ENCODE results near the gene AGPAT3.
"Not testable (repeated sequence)": the region's sequence is repeated elsewhere in the genome, so short reads cannot be mapped to it uniquely, and the experiment has no call there.

The AGPAT3 gene

DNA sequence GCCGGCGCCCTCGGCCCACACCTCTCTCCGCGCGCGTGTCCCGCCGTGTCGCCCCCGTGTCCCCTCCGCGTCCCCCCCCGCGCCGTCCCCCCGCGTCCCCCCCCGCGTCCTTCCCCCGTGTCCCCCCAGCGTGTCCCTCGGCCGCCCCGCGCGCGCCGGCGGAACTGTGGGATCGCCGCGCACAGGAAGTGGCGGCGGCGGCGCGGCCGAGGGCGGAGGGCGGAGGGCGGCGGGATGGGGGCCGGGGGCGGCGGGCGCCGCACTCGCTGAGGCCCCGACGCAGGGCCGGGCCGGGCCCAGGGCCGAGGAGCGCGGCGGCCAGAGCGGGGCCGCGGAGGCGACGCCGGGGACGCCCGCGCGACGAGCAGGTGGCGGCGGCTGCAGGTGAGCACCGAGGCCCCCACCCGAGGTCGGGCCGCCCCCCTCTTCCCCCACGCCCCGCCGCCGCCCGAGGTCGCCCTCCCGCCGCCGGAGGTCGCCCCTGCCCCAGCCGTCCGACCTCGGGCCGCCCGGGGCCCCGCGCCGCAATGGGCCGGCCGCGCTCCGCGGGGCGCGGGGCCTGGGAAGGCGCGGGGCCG is at the start of gene AGPAT3:
Gene AGPAT3, plus strand, starts transcription at position 262 of the 578 bp plus-strand sequence. CDS start 94,459 bp downstream, outside the sequence.
- DNase-seq: peak in 8 of 58 donors; percentile 9 to 35 (median 18)

GRCh38 chr21:43815991-43816390 is 49.0 kb upstream of the AGPAT3 start:
- DNase-seq: no peak

DNA sequence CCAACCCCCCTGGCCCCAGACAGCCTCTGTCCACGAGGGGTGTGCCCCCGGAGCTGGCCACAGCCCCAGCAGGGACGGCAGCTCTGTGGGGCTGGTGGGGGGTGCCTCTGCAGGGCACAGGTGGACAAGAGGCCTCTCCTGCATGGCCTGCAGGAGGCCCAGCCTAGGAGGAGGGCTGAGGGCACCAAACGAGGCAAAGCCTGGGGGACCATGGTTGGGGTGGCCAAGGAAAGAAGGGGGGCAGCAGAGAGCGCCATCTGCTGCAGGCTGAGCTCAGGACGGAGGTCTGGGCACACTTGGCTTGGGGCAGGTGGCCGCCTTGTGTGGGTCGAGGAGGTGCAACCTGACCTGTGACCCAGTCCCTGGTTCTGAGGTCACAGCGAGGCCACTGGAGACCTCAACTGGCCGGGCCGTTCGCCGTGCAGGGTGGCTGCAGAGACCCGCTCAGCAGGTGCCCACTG is 48.4 kb upstream of the AGPAT3 start:
- DNase-seq: no peak

- DNase-seq: no peak
These were observed 47.6 kb upstream of the AGPAT3 start for GRCh38 chr21:43817157-43818086.

DNA sequence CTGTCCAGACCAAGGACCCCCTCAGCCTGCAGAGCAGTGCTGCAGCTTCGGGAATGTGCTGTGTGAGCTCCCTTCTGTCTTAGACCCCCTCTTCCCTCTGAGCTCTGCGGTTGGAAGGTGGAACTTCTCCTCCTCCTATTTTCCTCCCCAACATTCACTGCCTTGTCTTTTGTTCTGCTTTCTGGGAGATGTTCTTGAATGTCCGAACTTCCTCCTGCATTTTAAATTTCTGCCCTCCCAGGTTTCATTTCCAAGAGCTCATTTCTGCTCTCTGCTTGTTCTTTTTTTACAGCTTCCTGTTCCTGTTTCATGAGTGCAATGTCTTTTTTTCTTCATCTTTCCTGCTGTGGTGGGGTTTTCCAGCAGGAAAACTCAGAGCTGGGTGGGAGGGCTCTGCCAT is 46.3 kb upstream of the AGPAT3 start:
- DNase-seq: no peak

DNA sequence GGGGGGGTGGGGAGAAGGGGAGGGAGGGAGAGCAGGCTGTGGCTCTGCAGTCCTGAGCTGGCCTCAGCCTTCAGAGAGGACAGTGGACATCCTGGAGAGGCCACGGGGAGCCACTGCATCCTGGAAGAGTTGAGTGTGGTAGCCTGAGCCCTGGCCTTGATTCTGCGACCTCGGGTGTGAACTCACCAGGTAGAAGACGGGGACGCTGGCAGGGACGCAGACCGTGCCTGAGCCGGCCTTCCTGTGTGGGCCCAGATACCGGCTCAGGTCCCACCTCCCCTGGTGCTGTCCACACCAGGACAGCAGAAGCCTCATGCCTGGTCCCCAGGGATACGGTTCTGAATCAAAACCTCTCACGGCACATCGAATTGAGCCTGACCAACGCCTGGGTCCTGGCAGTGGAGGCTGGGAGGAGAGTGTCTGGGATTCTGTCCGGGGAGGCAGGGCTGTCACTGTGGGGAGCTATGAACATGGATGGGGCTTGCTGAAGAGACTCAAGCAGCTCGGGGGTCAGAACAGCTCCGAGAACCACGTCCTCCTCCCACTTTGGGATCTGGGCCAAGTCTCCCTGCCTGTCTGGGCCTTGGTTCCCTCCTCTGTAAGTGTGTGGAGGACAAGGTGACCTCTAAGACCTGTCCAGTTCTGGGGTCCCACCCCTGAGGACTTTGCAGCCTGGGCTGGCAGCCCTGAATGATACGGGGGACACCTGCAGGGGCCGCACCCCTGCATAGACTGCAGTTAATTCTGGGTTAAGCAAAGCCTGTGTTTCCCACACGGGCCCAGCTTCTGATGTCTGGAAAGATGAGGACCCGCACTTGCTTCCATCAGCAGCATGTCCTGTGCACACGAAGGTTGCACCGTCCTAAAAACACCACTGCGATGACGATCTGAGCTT is 45.3 kb upstream of the AGPAT3 start:
- DNase-seq: no peak

DNA sequence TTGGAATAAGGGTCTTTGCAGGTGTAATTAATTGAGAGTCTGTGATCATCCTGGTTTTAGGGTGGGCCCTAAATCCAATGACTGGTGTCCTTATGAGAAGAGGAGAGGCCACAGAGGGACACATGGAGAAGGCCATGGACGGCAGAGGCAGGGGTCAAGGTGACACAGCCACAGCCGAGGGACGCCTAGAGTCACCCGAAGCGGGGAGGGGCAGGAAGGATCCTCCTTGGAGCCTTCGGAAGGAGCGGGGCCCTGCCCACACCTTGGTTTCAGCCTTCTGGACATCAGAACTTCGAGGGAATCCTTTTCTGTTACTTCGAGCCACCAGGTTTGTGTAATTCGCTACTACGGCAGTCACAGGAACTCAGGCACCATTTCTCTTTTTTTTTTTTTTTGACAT is 44.6 kb upstream of the AGPAT3 start:
- DNase-seq: no peak

DNA sequence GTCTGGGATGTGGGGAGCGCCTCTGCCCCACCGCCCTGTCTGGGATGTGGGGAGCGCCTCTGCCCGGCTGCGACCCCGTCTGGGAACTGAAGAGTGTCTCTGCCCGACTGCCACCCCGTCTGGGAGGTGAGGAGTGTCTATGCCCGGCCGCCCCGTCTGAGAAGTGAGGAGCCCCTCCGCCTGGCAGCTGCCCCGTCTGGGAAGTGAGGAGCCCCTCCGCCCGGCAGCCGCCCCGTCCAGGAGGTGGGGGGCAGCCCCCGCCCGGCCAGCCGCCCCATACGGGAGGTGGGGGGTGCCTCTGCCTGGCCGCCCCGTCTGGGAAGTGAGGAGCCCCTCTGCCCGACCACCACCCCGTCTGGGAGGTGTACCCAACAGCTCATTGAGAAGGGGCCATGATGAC is 42.9 kb upstream of the AGPAT3 start:
- DNase-seq: not testable (repeated sequence)

DNA sequence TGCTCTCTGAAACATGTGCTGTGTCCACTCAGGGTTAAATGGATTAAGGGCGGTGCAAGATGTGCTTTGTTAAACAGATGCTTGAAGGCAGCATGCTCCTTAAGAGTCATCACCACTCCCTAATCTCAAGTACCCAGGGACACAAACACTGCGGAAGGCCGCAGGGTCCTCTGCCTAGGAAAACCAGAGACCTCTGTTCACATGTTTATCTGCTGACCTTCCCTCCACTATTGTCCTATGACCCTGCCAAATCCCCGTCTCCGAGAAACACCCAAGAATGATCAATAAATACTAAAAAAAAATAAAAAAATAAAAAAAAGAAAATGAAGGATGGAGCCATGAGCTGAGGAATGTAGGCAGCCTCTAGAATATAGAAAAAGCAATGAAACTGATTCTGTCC is 42.3 kb upstream of the AGPAT3 start:
- not testable (repeated sequence) for DNase-seq

- DNase-seq: peak in 16 of 58 donors; percentile 15 to 67 (median 42)
These were observed 40.4 kb upstream of the AGPAT3 start for GRCh38 chr21:43824333-43825241.

- no peak for DNase-seq
These were observed 39.6 kb upstream of the AGPAT3 start for GRCh38 chr21:43825242-43825935.

DNA sequence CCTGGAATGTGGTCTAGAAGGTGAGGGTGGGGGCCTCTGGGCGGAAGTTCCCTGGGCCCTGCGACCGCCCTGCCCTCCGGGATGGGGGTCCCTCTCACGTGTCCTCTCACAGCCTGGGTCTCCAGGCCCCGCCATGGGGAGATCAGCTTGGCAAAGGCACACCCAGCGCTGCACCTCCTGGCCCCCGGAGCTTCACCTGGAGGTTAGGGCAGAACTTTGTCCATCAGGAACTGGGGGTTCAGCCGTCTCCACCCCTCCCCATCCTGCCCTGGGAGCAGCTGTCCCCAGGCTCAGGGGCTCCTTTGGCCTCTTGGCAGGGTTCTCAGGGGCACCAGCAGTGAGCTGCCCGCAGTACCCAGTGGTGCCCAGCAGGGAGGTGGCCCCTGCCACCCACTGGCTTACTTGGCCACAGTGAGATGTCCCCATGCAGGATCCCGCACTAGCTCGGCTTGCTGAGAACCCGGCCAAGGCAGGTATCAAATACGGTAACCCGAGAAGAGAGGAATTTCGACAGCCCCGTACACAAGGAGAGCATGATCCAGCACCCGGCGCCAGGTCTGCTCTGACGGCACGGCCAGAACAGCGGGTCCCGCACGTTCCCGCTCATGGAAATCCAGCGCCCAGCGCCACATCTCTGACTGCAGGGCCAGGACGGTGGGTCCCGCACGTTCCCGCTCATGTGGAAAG is 38.9 kb upstream of the AGPAT3 start:
- DNase-seq: no peak

- DNase-seq: no peak
These were observed 38.4 kb upstream of the AGPAT3 start for GRCh38 chr21:43826623-43826974.

DNA sequence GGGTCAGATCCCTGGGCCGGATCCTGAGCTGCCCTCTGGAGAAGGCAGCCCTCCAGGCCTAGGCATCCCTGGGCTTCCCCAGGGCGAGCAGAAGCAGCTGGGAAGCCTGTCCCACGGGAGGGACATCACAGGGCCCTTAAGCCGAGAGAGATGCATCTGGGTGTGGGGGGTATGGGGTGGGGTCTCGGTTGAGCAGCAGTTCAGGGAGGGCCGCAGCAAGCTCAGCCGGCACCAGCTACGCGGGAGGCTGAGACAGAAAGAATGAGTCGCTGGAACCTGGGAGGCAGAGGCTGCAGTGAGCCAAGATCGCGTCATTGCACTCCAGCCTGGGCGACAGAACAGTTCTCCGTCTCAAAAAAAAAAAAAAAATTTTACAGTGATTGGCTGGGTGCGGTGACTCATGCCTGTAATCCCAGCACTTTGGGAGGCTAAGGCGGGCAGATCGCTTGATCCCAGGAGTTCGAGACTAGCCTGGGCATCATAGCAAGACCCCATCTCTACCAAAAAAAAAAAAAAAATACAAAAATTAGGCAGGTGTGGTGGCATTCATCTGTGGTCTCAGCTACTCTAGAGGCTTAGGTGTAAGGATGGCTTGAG is 37.9 kb upstream of the AGPAT3 start:
- peak in 8 of 58 donors; percentile 16 to 54 (median 34) for DNase-seq

GRCh38 chr21:43829161-43829560 is 35.9 kb upstream of the AGPAT3 start:
- no peak for DNase-seq

DNA sequence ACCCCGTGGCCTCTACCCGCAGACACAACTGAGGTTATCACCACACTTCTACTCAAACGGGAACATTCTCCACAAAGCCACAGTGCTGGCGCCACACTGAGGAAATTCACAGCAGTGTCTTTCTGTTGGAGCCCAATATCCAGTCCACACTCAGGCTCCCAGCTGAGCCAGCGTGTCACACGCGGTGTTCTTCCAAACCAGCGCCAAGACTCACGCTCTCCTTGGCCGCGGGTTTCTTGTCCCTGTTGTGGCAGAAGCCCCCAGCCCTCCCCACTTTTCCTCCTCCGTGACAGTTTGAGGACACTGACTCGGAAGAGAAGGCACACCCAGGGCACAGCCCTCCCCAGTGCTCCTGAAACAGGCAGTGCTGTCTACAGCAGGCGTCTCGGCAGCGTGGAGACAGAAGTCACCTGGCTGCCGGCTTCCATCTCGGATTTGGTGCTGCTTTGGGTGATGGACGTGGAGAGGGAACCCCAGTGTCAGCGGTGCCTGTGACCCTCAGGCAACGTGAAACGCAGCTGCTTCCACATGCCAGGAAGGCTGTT is 35.4 kb upstream of the AGPAT3 start:
- DNase-seq: peak in 1 of 58 donors; percentile 27

DNA sequence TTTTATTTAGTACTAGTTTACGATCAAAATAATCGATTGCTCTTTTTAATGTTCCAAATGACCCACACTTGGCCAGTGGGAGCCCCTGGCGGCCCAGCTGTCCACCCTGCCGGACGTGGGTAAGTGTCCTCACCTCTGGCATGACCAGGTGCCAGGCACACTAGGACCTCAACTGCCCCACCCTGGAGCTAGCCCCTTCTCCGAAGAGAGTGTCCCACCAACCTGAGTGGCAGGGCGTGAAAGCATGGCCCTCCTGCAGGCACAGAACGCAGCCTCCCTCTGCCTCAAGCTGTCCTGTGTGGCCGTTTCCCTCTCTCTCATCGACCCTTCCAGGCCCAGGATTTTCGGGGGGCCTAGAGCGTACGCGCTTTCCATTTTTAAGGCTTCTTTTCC is 32.9 kb upstream of the AGPAT3 start:
- DNase-seq: no peak

- no peak for DNase-seq
These were observed 32.4 kb upstream of the AGPAT3 start for GRCh38 chr21:43832648-43833047.
